GM23248 (cell line): ENCODE results near the gene WBP11.

Experiments used
- EZH2 ChIP-seq: fragments of 200-600 bp; sonication (generic); IDR thresholded peaks from 2 replicates; pipeline ENCODE4 v1.6.1; 2018; ENCODE audit warnings: antibody characterized with exemption, mild to moderate bottlenecking; ENCODE audit not compliant: insufficient read depth, poor library complexity, severe bottlenecking
- EZH2phosphoT487 ChIP-seq: fragments of 200-600 bp; sonication (generic); IDR thresholded peaks from 2 replicates; pipeline ENCODE4 v1.6.1; 2018; ENCODE audit warnings: antibody characterized with exemption, moderate library complexity, mild to moderate bottlenecking, low read depth; ENCODE audit not compliant: insufficient read depth

- TF ChIP-seq EZH2 = no peak
- TF ChIP-seq EZH2phosphoT487 = no peak
Measured at GRCh38 chr12:14810167-14810952, 7.1 kb upstream of the WBP11 start.
